Thyroid gland (tissue), 4 donors: ENCODE data around the gene BOLL. TPM values are rescaled to one million over a fixed set of nuclear protein-coding genes. Genes with fewer than 3 reads are reported as not detected.

ENCODE experiments used
- DNase-seq, 2 donors: peaks; one replicate each; pipeline ENCODE4 v3.0.0-alpha.2; 2019
- H3K27ac ChIP-seq, 3 donors: fragments of 200-600 bp; sonication (generic); 1 replicate in 2 of 3; 2 replicates in 1 of 3; pipeline ENCODE4 v1.5.1; 2016 to 2019; ENCODE audit warnings: mild to moderate bottlenecking in 1 of 3, moderate library complexity in 1 of 3
- H3K27me3 ChIP-seq: fragments of 200-600 bp; sonication (generic); one replicate; pipeline ENCODE4 v1.5.1; 2019
- H3K36me3 ChIP-seq, 2 donors: fragments of 200-600 bp; sonication (generic); one replicate each; pipeline ENCODE4 v1.5.1; 2016 to 2019
- H3K4me1 ChIP-seq, 2 donors: fragments of 200-600 bp; sonication (generic); one replicate each; pipeline ENCODE4 v1.5.1; 2017 to 2019
- H3K4me3 ChIP-seq, 3 donors: fragments of 200-600 bp; sonication (generic); replicated peaks in 1 of 3; 1 replicate in 2 of 3; 2 replicates in 1 of 3; pipeline ENCODE4 v1.5.1; 2016; ENCODE audit warnings: mild to moderate bottlenecking in 1 of 3
- H3K9me3 ChIP-seq: fragments of 200-600 bp; sonication (generic); one replicate; pipeline ENCODE4 v1.5.1; 2017
- CTCF ChIP-seq, 6 experiments: fragments of 200-600 bp in 3 of 6; fragments of 450-650 bp in 3 of 6; sonication (generic) in 3 of 6; IDR thresholded peaks; one replicate each; pipeline ENCODE4 v1.5.1; 2016 to 2019; ENCODE audit warnings: antibody characterized with exemption in 6 of 6, mild to moderate bottlenecking in 2 of 6, inconsistent platforms in 1 of 6, moderate library complexity in 1 of 6
- POLR2A ChIP-seq, 2 donors: fragments of 450-650 bp; IDR thresholded peaks; one replicate each; pipeline ENCODE4 v1.6.1; 2017; ENCODE audit warnings: antibody characterized with exemption in 2 of 2, mild to moderate bottlenecking in 2 of 2, moderate library complexity in 1 of 2
- WGBS, 2 donors: methylation state at CpG; one replicate each; pipeline ENCODE4 v1.1.5; 2017; 5-methylcytosine and 5-hydroxymethylcytosine counted together
- intact Hi-C: fragments of 100-400 bp; cut with DNase I; formaldehyde crosslinking; loops from one replicate; pipeline ENCODE4 v1.15.1; 2023
- total RNA-seq, 4 donors: library from RNA; depleted of rRNA; stranded (reverse); fragments of >200 nt; gene quantifications; one replicate each; pipeline ENCODE4 v1.2.3, GENCODE V29; 2016

The BOLL gene
- total RNA-seq, 4 donors from 2014 or later: 0.27 to 0.45 TPM; not detected in 2

- 28 to 36% methylated on average over 2 of the region's 2 CpGs for WGBS, 2 donors
- no peak for DNase-seq
Observed at GRCh38 chr2:197803033-197803444, 17.9 kb upstream of the BOLL start.

GRCh38 chr2:197801033-197801432, 15.9 kb upstream of the BOLL start:
- intact Hi-C loops: loop anchor here (5.0 kb wide), 2 partner anchors 326 to 496 kb away; no protein-coding TSS in a partner anchor

More at GRCh38 chr2:197803033-197803444, 17.9 kb upstream of the BOLL start:
- intact Hi-C loops: loop anchor here (5.0 kb wide), 2 partner anchors 324 to 494 kb away; no protein-coding TSS in a partner anchor
- no peak for TF ChIP-seq POLR2A (IDR thresholded peaks at IDR 0.05)
- TF ChIP-seq CTCF (IDR thresholded peaks at IDR 0.05): peak in 5 of 6 experiments; percentile 34 to 92 (median 81)
- Histone ChIP-seq H3K27me3 (no peaks in the 10 kb centered on the region), H3K36me3 (no peaks in the 10 kb centered on the region), H3K4me3 (no peak overlapping the region), H3K4me1 (peaks cover 11 to 12% of the 10 kb centered on the region in 2 donors), H3K27ac (no peak overlapping the region), H3K9me3 (no peaks in the 10 kb centered on the region)

GRCh38 chr2:197800091-197800490, 15.0 kb upstream of the BOLL start:
- no peak for DNase-seq
- Histone ChIP-seq H3K27ac (no peak overlapping the region), H3K9me3 (no peaks in the 10 kb centered on the region), H3K4me3 (no peak overlapping the region), H3K4me1 (peaks cover 11 to 12% of the 10 kb centered on the region in 2 donors), H3K36me3 (no peaks in the 10 kb centered on the region), H3K27me3 (no peaks in the 10 kb centered on the region)
- intact Hi-C loops: loop anchor here (5.0 kb wide), 2 partner anchors 327 to 497 kb away; no protein-coding TSS in a partner anchor
- 83 to 87% methylated on average over 2 of the region's 2 CpGs for WGBS, 2 donors
- TF ChIP-seq POLR2A (IDR thresholded peaks at IDR 0.05) (no peak), CTCF (IDR thresholded peaks at IDR 0.05) (no peak)

More at GRCh38 chr2:197801033-197801432, 15.9 kb upstream of the BOLL start:
- Histone ChIP-seq H3K4me3 (no peak overlapping the region), H3K36me3 (no peaks in the 10 kb centered on the region), H3K27me3 (no peaks in the 10 kb centered on the region), H3K9me3 (no peaks in the 10 kb centered on the region), H3K4me1 (peaks cover 11 to 12% of the 10 kb centered on the region in 2 donors), H3K27ac (no peak overlapping the region)
- TF ChIP-seq CTCF (IDR thresholded peaks at IDR 0.05): no peak
- no peak for TF ChIP-seq POLR2A (IDR thresholded peaks at IDR 0.05)
- DNase-seq: no peak

GRCh38 chr2:197799068-197799467, 13.9 kb upstream of the BOLL start:
- H3K36me3 ChIP-seq: no peaks in the 10 kb centered on the region
- no peak for TF ChIP-seq POLR2A (IDR thresholded peaks at IDR 0.05)
- no peak for TF ChIP-seq CTCF (IDR thresholded peaks at IDR 0.05)
- no peak for DNase-seq
- no peaks in the 10 kb centered on the region for H3K9me3 ChIP-seq
- WGBS, 2 donors: 71 to 79% methylated on average over 3 of the region's 3 CpGs
- intact Hi-C loops: no loop called here
- no peak overlapping the region for H3K4me3 ChIP-seq
- H3K27ac ChIP-seq: no peak overlapping the region
- H3K27me3 ChIP-seq: no peaks in the 10 kb centered on the region
- peaks cover 9 to 11% of the 10 kb centered on the region in 2 donors for H3K4me1 ChIP-seq

- 77 to 80% methylated on average over 4 of the region's 4 CpGs for WGBS, 2 donors
- H3K27me3 ChIP-seq: no peaks in the 10 kb centered on the region
- DNase-seq: no peak
- intact Hi-C loops: no loop called here
- no peak overlapping the region for H3K4me3 ChIP-seq
- H3K4me1 ChIP-seq: peaks cover under 1 to 2% of the 10 kb centered on the region in 2 donors
- no peak overlapping the region for H3K27ac ChIP-seq
- H3K36me3 ChIP-seq: no peaks in the 10 kb centered on the region
- TF ChIP-seq POLR2A (IDR thresholded peaks at IDR 0.05) (no peak), CTCF (IDR thresholded peaks at IDR 0.05) (no peak)
- no peaks in the 10 kb centered on the region for H3K9me3 ChIP-seq
Observed at GRCh38 chr2:197798187-197798586, 13.1 kb upstream of the BOLL start.
